ENCODE results near the gene TIE1. TPM values are rescaled to one million over a fixed set of nuclear protein-coding genes. Genes with fewer than 3 reads are reported as not detected.

The TIE1 gene
- total RNA-seq, 1 donor from 2014 or later: 48.5 TPM

- H3K4me1 ChIP-seq: no peaks in the 10 kb centered on the region
- DNase-seq: no peak
- no peak overlapping the region for H3K4me3 ChIP-seq
- ATAC-seq: no peak
- intact Hi-C loops (cut with DNase I): no loop called here
- H3K27me3 ChIP-seq (ENCODE audit: low read depth): no peaks in the 10 kb centered on the region
- no peaks in the 10 kb centered on the region for H3K9me3 ChIP-seq
- TF ChIP-seq, protein P1, sequence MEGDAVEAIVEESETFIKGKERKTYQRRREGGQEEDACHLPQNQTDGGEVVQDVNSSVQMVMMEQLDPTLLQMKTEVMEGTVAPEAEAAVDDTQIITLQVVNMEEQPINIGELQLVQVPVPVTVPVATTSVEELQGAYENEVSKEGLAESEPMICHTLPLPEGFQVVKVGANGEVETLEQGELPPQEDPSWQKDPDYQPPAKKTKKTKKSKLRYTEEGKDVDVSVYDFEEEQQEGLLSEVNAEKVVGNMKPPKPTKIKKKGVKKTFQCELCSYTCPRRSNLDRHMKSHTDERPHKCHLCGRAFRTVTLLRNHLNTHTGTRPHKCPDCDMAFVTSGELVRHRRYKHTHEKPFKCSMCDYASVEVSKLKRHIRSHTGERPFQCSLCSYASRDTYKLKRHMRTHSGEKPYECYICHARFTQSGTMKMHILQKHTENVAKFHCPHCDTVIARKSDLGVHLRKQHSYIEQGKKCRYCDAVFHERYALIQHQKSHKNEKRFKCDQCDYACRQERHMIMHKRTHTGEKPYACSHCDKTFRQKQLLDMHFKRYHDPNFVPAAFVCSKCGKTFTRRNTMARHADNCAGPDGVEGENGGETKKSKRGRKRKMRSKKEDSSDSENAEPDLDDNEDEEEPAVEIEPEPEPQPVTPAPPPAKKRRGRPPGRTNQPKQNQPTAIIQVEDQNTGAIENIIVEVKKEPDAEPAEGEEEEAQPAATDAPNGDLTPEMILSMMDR (IDR thresholded peaks at IDR 0.05): no peak
- no peaks in the 10 kb centered on the region for H3K36me3 ChIP-seq
- no peak overlapping the region for H3K27ac ChIP-seq
Measured at GRCh38 chr1:43338001-43338400, 37.2 kb downstream of the TIE1 start.

- DNase-seq (no peak), ATAC-seq (no peak)
- H3K36me3 ChIP-seq: no peaks in the 10 kb centered on the region
- H3K27ac ChIP-seq: no peak overlapping the region
- no peaks in the 10 kb centered on the region for H3K9me3 ChIP-seq
- intact Hi-C loops (cut with DNase I): no loop called here
- H3K4me3 ChIP-seq: no peak overlapping the region
- peaks cover 6% of the 10 kb centered on the region for H3K4me1 ChIP-seq
- no peaks in the 10 kb centered on the region for H3K27me3 ChIP-seq (ENCODE audit: low read depth)
- TF ChIP-seq, protein P1 (IDR thresholded peaks at IDR 0.05): no peak
Measured at GRCh38 chr1:43339584-43340232, 38.9 kb downstream of the TIE1 start.

GRCh38 chr1:43340559-43340958 lies 39.8 kb downstream of the TIE1 start:
- Histone ChIP-seq H3K4me3 (no peak overlapping the region), H3K36me3 (no peaks in the 10 kb centered on the region), H3K4me1 (peaks cover 9% of the 10 kb centered on the region), H3K9me3 (no peaks in the 10 kb centered on the region), H3K27me3 (ENCODE audit: low read depth) (no peaks in the 10 kb centered on the region), H3K27ac (no peak overlapping the region)
- intact Hi-C loops (cut with DNase I): no loop called here
- no peak for DNase-seq
- TF ChIP-seq, protein P1 (IDR thresholded peaks at IDR 0.05): no peak
- no peak for ATAC-seq

DNA sequence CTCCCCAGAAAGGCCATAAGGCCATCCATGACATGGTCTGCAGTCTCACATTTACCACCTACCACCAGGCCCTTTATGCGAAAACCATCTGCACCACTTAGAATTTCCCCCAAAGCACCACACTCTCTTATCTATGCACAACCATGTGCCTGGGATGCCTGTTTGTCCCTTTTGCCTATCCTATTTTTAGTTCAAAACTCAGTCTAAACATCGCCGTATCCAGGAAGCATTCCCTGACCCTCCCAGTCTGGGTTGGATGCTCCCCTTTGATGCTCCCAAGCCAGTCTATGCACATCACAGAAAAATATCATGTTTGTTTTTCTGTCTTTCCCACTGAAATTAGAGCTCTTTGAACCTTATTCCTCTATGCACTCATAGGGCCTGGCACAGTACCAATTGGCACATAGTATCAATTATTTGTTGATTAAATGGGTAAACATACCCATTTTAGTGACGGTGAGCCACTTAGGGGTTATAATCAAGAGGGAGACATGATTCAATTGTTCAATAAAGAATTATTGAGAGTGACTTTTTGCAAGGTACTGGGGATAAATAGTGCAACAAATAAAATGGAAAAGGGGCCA lies 43.6 kb downstream of the TIE1 start:
- TF ChIP-seq, protein P1 (IDR thresholded peaks at IDR 0.05): no peak
- H3K36me3 ChIP-seq: no peaks in the 10 kb centered on the region
- no peak overlapping the region for H3K27ac ChIP-seq
- no peak for DNase-seq
- no peaks in the 10 kb centered on the region for H3K9me3 ChIP-seq
- no peak for ATAC-seq
- H3K4me3 ChIP-seq: no peak overlapping the region
- H3K4me1 ChIP-seq: peaks cover 17% of the 10 kb centered on the region
- H3K27me3 ChIP-seq (ENCODE audit: low read depth): no peaks in the 10 kb centered on the region
- intact Hi-C loops (cut with DNase I): no loop called here

DNA sequence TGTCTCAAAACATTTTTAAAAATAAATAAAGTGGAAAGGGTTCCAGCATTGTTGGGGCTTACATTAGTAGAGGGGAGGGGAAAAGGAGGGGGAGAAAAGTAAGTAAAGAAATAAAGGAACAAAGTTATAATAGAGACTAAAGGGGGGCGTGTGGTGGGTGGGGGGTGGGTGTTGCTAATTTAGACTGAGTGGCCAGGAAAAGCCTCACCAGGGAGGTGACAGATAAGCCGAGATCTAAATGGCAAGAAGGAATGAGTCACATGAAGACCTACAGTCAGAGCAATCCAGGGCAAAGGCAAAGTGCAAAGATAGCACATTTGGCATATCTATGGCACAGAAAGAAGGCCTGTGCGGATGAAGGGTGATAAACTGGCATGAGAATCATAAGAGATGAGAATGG lies 44.3 kb downstream of the TIE1 start:
- TF ChIP-seq, protein P1 (IDR thresholded peaks at IDR 0.05): no peak
- H3K9me3 ChIP-seq: no peaks in the 10 kb centered on the region
- H3K27me3 ChIP-seq (ENCODE audit: low read depth): no peaks in the 10 kb centered on the region
- intact Hi-C loops (cut with DNase I): no loop called here
- H3K27ac ChIP-seq: no peak overlapping the region
- H3K4me3 ChIP-seq: no peak overlapping the region
- H3K36me3 ChIP-seq: no peaks in the 10 kb centered on the region
- ATAC-seq: no peak
- peaks cover 22% of the 10 kb centered on the region for H3K4me1 ChIP-seq
- no peak for DNase-seq
